Panc1 (cell line): Measurements from ENCODE around the gene SEC63. TPM values are rescaled to one million over a fixed set of nuclear protein-coding genes. Genes with fewer than 3 reads are reported as not detected.

Source experiments
- ATAC-seq: fragments of 200-7000 bp; cut with Tn5 transposase; 2 replicates; pipeline ENCODE4 v1.9.1; 2020; ENCODE audit warnings: mild to moderate bottlenecking, moderate library complexity
- BruUV-seq: library from RNA; stranded (reverse); fragments of 400-500 nt; replicated peaks from 2 replicates; lab custom pipeline; 2021; lab: Mats Ljungman, UMichigan
- CTCF ChIA-PET: fragments of 300-600 bp; sonication (Branson Sonifier 250); formaldehyde crosslinking; loops from one replicate; lab custom pipeline; 2022; ENCODE audit warnings: antibody characterized with exemption; lab: Charles Lee
- POLR2A ChIA-PET: fragments of 300-600 bp; sonication (Branson Sonifier 250); formaldehyde crosslinking; loops from one replicate; lab custom pipeline; 2022; ENCODE audit warnings: antibody characterized with exemption; lab: Charles Lee
- DNase-seq: peaks from one replicate; pipeline ENCODE4 v3.0.0-alpha.2; 2010; ENCODE audit warnings: low read depth, low spot score
- H3K27ac ChIP-seq: 2 replicates; pipeline ENCODE4 v1.5.1; 2011; ENCODE audit warnings: mild to moderate bottlenecking, low read length, inconsistent platforms
- H3K27me3 ChIP-seq: fragments of 200-500 bp; sonication (Bioruptor generic); 2 replicates; pipeline ENCODE4 v1.6.0; 2014; ENCODE audit warnings: low read length, inconsistent platforms; ENCODE audit not compliant: control insufficient read depth, insufficient read depth
- H3K36me3 ChIP-seq: fragments of 200-500 bp; sonication (Bioruptor generic); 2 replicates; pipeline ENCODE4 v1.5.1; 2014; ENCODE audit warnings: inconsistent platforms, mild to moderate bottlenecking, low read length, moderate library complexity; ENCODE audit not compliant: control insufficient read depth, insufficient read depth
- H3K4me1 ChIP-seq: 2 replicates; pipeline ENCODE4 v1.5.1; 2011; ENCODE audit warnings: inconsistent platforms, mild to moderate bottlenecking, low read length, moderate library complexity; ENCODE audit not compliant: control insufficient read depth, insufficient read depth
- H3K4me3 ChIP-seq, 2 experiments: 2 replicates each; pipeline ENCODE4 v1.5.1; 2011 to 2012; ENCODE audit warnings: low read depth in 2 of 2, low read length in 2 of 2, mild to moderate bottlenecking in 2 of 2, inconsistent platforms in 1 of 2, moderate library complexity in 1 of 2
- H3K9me3 ChIP-seq: fragments of 200-500 bp; sonication (Bioruptor generic); 2 replicates; pipeline ENCODE4 v1.5.1; 2014; ENCODE audit warnings: low read depth, mild to moderate bottlenecking, inconsistent platforms, low read length, moderate library complexity; ENCODE audit not compliant: control insufficient read depth, insufficient read depth
- CTCF ChIP-seq: fragments of 450-650 bp; IDR thresholded peaks from 2 replicates; pipeline ENCODE4 v1.5.1; 2017; ENCODE audit warnings: mild to moderate bottlenecking
- POLR2AphosphoS5 ChIP-seq: IDR thresholded peaks from 2 replicates; pipeline ENCODE4 v1.6.1; 2012; ENCODE audit warnings: mild to moderate bottlenecking, low read depth, low read length, moderate library complexity
- REST ChIP-seq, 2 experiments: IDR thresholded peaks; 2 replicates each; pipeline ENCODE4 v1.6.1; 2011 to 2012; ENCODE audit warnings: low read depth in 2 of 2, control low read depth in 1 of 2, low read length in 1 of 2, mild to moderate bottlenecking in 1 of 2, moderate library complexity in 1 of 2; ENCODE audit not compliant: insufficient read depth in 1 of 2
- SIN3A ChIP-seq: IDR thresholded peaks from 2 replicates; pipeline ENCODE4 v1.6.1; 2012; ENCODE audit warnings: low read depth, mild to moderate bottlenecking, low read length, moderate library complexity, borderline replicate concordance; ENCODE audit not compliant: insufficient read depth
- TCF7L2 ChIP-seq: IDR thresholded peaks from 2 replicates; pipeline ENCODE4 v1.6.1; 2011; ENCODE audit warnings: mild to moderate bottlenecking, low read depth, low read length, inconsistent platforms
- in situ Hi-C: cut with HindIII; loops from 2 replicates; pipeline ENCODE4 v1.10.0; 2016; ENCODE audit warnings: low sequenced_read_pairs, low pct_unique_long_range_greater_than_20kb
- intact Hi-C: fragments of 100-400 bp; cut with micrococcal nuclease; formaldehyde crosslinking; loops from one replicate; pipeline ENCODE4 v1.10.0; 2022; ENCODE audit not compliant: unreplicated experiment
- total RNA-seq: library from RNA; stranded (reverse); gene quantifications from one replicate; pipeline ENCODE4 v1.2.1, GENCODE V29; 2021; ENCODE audit not compliant: unreplicated experiment

The SEC63 gene
- total RNA-seq, 1 experiment from 2014 or later = 172 TPM

GRCh38 chr6:107868867-107869611 lies 89.0 kb downstream of the SEC63 start:
- CTCF ChIA-PET = interaction anchor here (0.6 to 0.7 kb wide), 2 partner anchors 138 to 577 kb away, joined by 5 to 9 read pairs; no protein-coding TSS in a partner anchor

GRCh38 chr6:107867302-107867615 lies 90.7 kb downstream of the SEC63 start:
- Histone ChIP-seq H3K4me1 (no peaks in the 10 kb centered on the region), H3K36me3 (peaks cover 20% of the 10 kb centered on the region), H3K27me3 (no peaks in the 10 kb centered on the region), H3K27ac (no peak overlapping the region), H3K9me3 (no peaks in the 10 kb centered on the region), H3K4me3 (no peak overlapping the region)
- intact Hi-C loops = no loop called here
- ChIA-PET POLR2A (interaction anchor here (0.6 kb wide), 1 partner anchor 634 kb away, joined by 4 read pairs; no protein-coding TSS in a partner anchor), CTCF (interaction anchor here (0.6 to 1.2 kb wide), 3 partner anchors 20 to 193 kb away, joined by 3 to 7 read pairs (median 6); no protein-coding TSS in a partner anchor)
- in situ Hi-C loops = no loop called here
- ATAC-seq = peak; percentile 52
- BruUV-seq = no TSS peak
- TF ChIP-seq CTCF (peak; percentile 67), REST (IDR thresholded peaks at IDR 0.05; ENCODE audit: insufficient read depth in 1 of 2, low read depth in 2 of 2, low read length in 1 of 2) (no peak), POLR2AphosphoS5 (no peak), SIN3A (no peak), TCF7L2 (no peak)
- DNase-seq = no peak

More at GRCh38 chr6:107868867-107869611, 89.0 kb downstream of the SEC63 start:
- Histone ChIP-seq H3K27ac (no peak overlapping the region), H3K27me3 (no peaks in the 10 kb centered on the region), H3K4me1 (no peaks in the 10 kb centered on the region), H3K4me3 (no peak overlapping the region), H3K36me3 (peaks cover 30% of the 10 kb centered on the region), H3K9me3 (no peaks in the 10 kb centered on the region)
- no peak for ATAC-seq
- POLR2A ChIA-PET = no interaction called here
- intact Hi-C loops (no loop called here), in situ Hi-C loops (no loop called here)
- no peak for TF ChIP-seq REST (IDR thresholded peaks at IDR 0.05; ENCODE audit: insufficient read depth in 1 of 2, low read depth in 2 of 2, low read length in 1 of 2)
- TF ChIP-seq TCF7L2 = no peak
- TF ChIP-seq CTCF = no peak
- no peak for TF ChIP-seq POLR2AphosphoS5
- no peak for TF ChIP-seq SIN3A
- DNase-seq = no peak
- no TSS peak for BruUV-seq
